DMS53 treated with DMSO at 0.1 percent for 48 hours (cell line): ENCODE data around the gene HSF2BP.
A peak's percentile ranks its signal among the peaks of the same experiment; 100 is the strongest.
"Not testable (repeated sequence)": the region's sequence is repeated elsewhere in the genome, so short reads cannot be mapped to it uniquely, and the experiment has no call there.

Experiments
- DNase-seq: peaks from one replicate; lab custom pipeline; 2025; ENCODE audit not compliant: unreplicated experiment; lab: John Stamatoyannopoulos, UW

The HSF2BP gene

DNA sequence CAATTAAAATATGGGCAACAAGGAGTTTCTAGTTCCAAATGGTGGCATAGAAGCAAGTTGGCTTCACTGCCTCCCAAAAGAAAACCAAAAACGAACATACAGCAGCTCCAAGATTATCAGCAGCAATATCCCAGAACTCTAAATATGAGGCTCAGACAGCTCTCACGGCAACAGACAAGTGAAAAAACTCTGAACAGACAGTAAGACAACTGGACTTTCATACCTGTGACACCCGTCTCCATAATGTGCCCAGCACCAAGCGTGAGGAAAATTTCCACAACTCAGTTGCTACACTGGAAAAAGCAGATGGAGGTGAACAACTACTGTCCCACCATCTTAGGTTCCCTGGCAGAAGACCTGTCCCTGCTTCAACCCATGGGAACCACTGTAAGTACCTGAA lies 39.9 kb downstream of the HSF2BP start:
- DNase-seq: no peak

DNA sequence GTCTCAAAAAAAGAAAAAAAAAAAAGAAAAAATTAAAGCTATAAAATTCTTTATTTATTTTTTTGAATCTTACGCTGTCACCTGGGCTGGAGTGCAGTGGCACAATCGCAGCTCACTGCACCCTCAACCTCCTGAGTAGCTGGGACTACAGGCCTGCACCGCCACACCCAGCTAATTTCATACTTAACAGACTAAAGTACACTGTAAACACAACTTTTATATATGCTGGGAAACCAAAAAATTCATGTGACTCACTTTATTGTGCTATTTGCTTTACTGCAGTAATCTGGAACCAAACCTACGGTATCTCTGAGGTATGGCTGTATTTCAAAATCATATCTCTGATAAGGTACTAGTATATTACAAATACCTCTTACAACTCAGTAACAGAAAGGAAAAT lies 40.3 kb downstream of the HSF2BP start:
- DNase-seq: no peak

DNA sequence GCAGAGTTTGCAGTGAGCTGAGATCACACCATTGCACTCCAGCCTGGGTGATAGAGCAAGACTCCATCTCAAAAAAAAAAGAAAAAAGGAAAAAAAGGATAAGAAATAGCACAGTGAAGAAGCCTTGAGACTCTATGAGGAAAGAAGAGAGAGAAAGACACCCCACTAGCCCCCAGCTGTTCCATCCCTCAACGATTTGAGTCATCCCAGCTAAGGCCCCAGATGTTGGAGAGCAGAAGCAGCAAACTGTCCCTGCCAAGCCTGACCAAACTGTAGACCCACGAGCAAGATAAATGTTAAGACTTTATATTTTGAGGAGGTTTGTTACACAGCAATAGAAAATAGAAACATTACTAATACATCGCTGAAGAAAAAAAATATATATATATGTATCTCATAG lies 42.4 kb downstream of the HSF2BP start:
- not testable (repeated sequence) for DNase-seq

DNA sequence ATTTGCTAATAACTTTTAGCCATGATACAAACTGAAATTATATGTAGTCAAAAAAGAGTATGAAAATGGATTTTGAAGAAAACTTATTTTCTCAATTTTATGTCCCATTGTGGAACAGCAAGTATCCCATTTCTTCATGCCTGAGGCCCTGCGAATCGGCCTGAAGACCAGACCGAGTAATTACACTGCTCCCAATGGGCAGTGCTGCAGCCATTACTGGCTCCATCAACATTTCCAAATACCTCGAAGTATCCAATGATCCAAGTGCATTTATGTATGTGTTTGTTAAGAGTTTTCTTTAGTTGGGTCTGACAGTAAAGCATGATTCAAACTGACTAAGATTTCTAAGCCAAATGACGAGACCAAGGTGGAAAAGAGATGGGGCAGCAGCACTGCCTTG lies 44.4 kb downstream of the HSF2BP start:
- no peak for DNase-seq

DNA sequence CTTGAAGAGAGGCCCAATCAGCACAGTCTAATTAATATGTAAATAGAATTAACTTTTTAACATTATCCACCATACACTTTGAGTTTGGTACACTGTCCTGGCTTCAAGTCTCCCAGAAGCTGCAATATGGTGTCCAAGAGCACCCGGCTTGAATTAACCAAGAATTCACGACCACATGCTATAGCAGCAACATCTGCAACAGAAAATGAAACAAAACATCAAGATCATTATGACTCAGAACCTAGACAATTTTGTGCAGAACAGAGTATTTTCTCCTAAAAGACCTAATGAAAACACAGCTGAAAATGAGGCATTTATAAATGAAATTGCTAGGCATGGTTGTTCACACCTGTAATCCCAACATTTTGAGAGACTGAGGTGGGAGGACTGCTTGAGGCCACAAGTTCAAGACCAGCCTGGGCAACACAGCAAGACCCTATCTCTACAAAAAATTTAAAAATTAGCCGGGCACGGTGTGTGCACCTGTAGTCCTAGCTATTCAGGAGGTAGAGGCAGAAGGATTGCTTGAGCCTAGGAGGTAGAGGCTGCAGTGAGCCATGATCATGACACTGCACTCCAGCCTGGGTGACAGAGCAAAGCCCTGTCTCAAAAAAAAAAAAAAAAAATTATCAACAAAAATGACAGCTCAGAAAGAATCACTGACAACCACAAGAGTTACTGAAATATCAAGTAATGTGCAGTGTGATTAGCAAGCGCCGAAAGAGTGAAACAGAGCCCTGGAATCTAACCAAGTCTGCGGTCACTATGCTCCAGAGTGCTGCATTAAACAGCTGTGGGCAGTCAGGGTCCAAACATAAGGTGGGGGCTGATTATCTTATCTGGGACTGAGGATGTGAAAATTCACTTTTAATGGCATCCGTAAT lies 45.3 kb downstream of the HSF2BP start:
- DNase-seq: no peak

DNA sequence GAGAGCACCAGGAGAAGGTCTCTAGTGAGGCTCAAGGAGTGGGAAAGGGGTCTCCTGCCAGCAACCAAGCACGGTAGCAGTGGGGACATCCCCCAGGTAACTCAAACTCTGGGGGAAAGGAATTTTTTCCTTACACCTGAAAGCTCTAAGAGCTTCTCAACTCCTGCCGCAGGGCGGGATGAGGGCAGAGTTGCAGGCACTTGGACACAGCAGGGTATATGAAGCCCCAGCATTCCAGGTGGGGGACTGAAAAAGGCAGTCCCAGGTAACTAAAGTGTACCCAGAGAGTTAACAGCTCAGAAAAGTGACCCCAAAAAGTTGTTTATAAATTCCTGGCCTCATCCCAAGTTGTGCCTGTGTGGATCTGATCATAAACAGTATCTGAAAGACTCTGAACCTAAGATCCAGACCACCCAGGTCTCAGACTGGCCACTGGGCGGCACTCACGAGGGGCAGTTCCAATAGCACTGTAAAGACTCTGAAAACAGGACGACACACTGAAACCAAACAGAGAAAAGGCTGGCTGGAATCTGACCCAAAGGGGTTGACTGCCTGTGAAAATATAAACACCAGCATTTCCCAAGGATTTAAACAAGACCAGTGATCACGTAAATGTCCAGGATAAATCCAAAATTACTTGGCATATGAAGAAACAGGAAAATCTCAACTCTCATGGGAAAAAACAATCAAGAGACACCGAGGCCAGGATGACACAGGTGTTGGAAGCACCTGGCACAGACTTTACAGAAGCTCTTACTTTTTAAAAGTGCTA lies 47.5 kb downstream of the HSF2BP start:
- DNase-seq: no peak

DNA sequence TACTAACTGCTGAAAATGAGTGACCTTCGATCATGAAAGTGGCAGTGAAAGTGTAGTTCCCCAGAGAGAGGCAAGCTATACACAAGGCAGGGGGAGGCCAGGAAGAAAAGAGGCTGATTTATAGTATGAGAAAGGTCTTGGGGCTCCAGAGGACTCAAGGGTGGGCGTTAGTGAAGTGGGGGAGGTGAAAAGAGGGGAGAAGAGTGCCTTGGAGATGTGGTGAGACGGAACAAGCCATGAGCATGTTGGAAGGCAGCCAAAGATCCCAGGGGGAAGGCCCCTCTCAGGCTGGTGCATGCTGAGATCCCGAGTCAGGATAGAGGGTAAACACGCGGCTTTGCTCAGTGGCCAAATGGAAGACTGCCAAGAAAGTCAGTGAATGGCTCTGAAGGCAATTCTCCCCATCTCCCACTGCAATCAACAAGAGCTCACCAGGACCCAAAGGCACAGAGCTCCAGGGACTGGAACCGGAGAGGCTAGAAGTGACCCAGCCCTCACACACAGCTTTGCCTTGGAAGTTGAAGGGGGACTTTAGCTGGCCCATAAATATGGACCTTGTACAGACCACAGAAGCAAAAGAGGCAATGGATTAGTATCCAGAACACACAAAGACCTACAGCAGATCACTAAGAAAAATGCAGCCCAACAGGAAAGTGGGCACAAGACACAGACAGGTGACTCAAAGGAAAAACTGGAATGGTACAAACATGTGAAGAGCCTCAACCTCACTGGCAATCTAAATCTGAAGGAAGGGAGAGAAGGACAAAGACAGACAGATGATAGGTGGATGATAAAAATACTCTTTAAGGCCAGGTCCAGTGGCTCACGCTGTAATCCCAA lies 49.6 kb downstream of the HSF2BP start:
- DNase-seq: peak; percentile 28

DNA sequence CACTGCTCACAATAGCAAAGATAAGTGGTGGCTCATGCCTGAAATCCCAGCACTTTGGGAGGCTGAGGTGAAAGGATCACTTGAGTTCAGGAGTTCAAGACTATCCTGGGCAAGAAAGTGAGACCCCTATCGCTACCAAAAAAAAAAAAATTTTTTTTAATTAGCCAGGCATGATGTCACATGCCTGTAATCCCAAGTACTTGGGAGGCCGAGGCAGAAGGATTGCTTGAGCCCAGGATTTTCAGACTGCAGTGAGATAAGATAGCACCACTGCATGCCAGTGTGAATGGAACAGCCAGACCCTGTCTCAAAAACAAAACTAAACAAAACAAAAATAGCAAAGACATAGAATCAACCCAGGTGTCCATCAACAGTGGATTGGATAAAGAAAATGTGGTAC lies 50.6 kb downstream of the HSF2BP start:
- no peak for DNase-seq

DNA sequence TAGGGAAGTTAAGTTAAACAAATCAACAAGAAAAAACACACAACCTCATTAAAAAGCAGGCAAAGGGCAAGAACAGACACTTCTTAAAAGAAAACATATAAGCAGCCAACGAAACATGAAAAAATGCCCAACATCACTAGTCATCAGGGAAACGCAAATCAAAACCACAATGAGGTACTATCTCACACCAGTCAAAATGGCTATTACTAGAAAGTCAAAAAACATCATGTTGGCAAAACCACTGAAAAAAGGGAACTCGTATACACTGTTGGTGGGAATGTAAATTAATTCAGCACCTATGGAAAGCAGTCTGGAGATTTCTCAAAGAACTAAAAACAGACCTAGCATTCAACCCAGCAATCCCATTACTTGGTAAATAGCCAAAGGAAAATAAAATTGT lies 51.1 kb downstream of the HSF2BP start:
- no peak for DNase-seq

DNA sequence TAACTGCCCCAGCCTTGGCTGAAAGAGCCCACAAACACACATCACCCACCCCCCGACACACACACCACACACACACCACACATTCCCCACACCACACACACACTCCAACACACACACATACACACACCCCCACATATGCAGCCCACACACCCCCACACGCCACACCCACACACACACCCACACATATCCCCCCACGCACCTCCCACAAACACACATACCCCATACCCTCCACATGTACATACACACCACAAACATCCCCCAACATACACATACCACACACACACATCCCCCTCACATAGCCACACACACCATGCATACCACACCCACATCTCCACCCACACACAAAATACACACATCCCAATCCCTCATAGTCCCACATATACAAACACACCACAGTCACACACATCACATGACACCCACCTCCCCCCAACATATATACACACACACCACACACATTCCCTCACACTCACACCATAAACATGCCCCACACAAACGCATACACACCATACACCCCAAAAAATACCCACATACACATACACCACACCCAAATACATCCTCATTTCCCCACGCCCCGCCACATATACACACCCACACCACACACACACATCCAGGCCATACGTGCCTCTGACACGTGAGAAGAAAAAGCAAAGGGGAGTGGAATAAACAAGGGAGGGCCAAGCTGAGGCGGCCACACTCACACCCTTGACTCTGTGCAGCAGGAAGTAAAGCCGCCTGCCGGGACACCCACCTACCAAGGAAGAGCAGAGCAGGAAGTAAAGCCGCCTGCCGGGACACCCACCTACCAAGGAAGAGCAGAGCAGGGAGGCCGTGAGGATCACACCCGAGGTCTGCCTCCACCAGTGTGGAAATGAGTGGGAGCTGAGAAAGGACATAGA lies 53.7 kb downstream of the HSF2BP start:
- DNase-seq: no peak

DNA sequence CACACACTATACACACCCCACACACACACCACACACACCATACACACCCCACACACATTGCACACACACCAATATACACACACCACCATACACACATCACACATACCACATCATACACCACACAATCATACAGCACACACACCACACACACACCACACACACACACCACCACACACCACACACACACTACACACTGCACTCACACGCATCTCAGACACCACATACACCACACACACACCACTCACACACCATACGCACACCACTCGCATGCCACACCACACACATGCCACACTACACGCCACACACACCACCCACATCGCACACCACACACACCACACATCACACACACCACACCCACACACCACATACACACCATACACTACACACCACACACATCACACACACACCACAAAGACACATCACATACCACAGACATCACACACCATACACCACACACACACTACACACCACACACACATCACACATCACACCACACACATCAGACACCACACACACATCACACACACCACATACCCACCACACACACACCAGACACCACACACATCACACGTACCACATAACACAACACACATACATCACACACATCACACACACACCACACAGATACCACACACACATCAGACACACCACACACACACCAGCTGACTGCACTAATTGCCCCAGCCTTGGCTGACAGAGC lies 54.6 kb downstream of the HSF2BP start:
- no peak for DNase-seq

DNA sequence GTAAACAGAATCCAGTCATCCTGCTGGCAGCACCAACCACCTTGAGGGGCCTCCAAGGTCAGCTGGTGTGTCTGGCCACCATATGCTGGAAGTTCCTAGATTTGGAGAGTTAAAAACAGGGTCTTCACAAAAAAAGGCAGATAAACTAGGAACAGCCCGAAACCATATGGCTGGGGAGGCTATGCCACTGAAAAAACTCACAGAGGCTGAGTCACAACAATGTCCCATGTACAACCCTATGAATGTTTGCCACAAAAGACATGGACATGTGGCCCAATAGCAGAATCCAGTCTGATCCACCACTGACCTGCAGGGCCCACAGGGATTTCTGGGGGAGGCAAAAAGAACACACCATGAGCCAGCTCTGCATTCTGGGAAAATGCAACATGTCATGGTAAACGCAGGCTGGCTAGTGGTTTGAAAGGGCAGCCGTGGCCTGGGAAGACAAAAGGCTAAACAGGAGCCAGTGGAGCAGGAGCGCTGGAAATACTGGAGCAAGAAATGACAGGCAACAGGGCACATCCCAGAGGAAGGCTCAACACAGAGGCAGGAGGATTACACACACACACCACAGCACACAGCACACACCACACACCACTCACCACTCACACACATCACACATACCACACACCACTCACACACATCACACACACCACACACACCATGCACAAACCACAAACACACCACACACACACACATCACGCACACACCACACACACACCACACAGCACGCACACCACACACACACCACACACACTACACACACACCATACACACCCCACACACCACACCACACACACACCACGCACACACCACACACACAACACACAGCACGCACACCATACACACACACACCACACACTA lies 55.4 kb downstream of the HSF2BP start:
- no peak for DNase-seq

DNA sequence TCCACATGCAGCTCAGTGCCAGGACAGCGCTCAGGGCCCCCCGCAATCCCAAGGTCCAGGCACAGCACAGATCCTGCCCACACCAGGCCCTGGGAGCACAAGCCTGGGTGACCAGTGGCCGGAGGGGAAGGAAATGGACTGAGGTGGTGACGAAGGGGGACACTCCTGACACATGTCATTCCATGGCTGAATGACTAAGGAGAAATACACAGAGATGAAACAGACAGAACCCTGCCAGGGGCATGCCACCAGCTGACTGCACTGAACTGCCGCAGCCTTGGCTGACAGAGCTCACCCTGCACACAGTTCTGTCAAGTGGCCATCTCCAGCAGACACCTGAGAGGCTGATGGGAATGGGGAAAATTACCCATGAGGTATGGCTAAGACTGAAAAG lies 56.1 kb downstream of the HSF2BP start:
- DNase-seq: no peak

DNA sequence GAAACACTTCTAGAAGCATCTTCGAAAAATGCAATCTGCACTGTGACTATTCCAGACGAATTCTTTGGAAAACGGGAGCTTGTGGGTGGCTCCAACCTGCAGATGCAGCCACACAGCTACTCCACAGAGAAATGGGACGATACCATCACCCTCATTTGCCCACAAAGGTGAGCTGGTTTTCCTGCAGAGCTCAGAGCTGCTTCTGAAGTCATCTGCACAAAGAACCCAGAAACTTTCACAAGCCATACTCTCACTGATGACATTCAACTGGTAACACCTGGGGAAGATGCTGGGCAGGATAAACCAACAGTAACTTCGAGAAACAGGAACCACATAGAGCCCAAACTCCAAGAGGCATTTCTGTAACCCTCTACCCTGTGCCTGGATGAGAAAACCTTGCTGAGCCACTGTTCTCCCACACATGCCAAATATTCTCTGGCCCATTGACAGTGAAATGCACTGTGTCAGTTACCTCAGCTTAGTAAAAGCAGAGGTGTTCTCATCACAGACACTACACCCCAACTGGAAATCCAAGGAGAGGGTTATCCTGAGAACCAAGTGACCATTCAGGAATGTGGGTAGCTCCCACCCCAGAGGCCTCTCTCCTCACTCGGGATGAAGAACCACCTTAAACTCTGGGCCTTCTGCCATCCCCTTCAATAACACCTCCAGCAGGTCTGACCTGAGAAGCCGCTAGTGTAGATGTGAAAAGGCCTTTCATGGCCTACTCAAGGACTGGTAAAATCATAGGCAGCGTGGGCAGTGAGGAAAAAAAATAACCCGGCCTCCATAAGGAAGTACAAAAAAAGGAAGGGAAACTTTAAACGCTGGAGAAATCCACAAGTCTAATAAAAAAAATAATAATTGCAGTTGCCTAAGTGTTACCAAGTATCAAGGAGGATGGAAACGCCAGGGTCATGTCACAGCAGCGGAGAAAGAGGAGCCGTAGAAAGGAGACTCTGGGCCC lies 56.7 kb downstream of the HSF2BP start:
- no peak for DNase-seq

DNA sequence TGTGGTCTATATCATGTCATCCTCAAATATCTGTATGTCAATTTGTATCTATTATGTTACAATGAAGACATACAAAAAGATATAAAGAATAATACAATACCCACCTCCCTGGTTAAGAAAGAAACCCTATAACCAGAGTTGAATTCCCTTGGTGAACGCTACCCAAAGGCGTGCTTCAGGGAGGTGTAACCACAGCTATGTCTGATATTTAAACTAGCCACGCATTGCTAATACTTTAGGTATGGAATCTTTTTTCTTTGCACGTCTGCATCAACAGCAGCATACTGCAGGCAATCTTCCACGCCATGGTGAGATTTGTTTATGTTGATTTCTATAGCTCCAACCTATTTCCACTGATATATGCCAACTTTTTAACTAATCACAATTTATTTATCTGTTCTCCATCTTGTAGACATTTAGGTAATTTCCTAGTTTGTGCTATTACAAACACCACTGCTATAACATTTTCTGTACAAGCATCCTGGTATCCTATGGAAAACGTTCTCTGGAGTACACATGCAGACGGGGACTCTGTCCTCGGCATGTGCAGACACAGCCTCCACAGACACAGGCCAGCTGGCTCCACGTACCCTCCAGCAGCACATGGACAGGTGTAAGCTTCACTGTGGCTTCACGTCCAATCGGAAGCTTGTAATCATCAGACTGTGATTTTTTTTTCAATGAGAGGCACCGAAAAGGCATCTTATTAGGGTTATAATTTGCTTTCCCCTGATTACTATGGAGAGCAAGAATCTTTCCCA lies 58.5 kb downstream of the HSF2BP start:
- DNase-seq: no peak

DNA sequence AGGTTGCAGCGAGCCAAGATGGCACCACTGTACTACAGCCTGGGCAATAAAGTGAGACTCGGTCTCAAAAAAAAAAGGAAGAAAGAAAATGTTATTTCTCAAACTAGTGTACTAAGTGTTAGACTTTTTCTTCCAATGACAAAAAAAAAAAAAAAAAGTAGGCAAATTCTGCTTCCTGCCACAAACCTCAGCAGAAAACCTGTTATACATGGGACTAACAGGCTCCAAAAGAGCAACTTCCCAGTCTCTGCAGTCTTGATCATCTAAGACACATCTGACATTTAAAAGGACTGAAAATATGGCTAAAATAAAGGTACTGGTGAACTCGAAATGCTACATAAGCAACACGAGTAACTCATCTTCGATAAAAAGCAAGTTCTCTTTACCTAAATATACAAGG lies 59.6 kb downstream of the HSF2BP start:
- no peak for DNase-seq
